Naive thymus-derived CD4-positive, alpha-beta T cell (primary cell): ENCODE results near the gene RASA3. TPM values are rescaled to one million over a fixed set of nuclear protein-coding genes. Genes with fewer than 3 reads are reported as not detected.

Experiments used
- ATAC-seq: fragments of 150-1000 bp; cut with Tn5 transposase; 2 replicates; pipeline ENCODE4 v1.10.0; 2021; ENCODE audit warnings: mild to moderate bottlenecking, moderate library complexity
- CTCF ChIA-PET: fragments of 350-600 bp; sonication (Branson Sonifier 250); formaldehyde crosslinking; loops from one replicate; lab custom pipeline; 2021; ENCODE audit warnings: antibody characterized with exemption; lab: Charles Lee
- POLR2A ChIA-PET: fragments of 350-600 bp; sonication (Branson Sonifier 250); formaldehyde crosslinking; loops from one replicate; lab custom pipeline; 2021; ENCODE audit warnings: antibody characterized with exemption, inconsistent platforms; lab: Charles Lee
- DNase-seq, 9 donors: peaks; one replicate each; pipeline versions ENCODE4 v3.0.0 to v3.0.0-alpha.2; 2020 to 2022; ENCODE audit warnings: mixed read lengths in 1 of 9
- H3K27ac ChIP-seq: one replicate; pipeline ENCODE4 v1.7.0; 2013; ENCODE audit warnings: mild to moderate bottlenecking, low read depth, low read length, moderate library complexity
- H3K27me3 ChIP-seq, 2 donors: one replicate each; pipeline ENCODE4 v1.7.0; 2013; ENCODE audit warnings: low read length in 2 of 2, mild to moderate bottlenecking in 2 of 2, moderate library complexity in 2 of 2; ENCODE audit not compliant: control insufficient read depth in 2 of 2, insufficient read depth in 2 of 2
- H3K36me3 ChIP-seq, 3 experiments: 1 replicate in 2 of 3; 2 replicates in 1 of 3; pipeline ENCODE4 v1.7.0; 2013; ENCODE audit warnings: low read length in 3 of 3, mild to moderate bottlenecking in 3 of 3, moderate library complexity in 1 of 3; ENCODE audit not compliant: insufficient read depth in 3 of 3, control insufficient read depth in 2 of 3
- H3K4me1 ChIP-seq, 2 donors: one replicate each; pipeline ENCODE4 v1.7.0; 2013; ENCODE audit warnings: low read length in 2 of 2, mild to moderate bottlenecking in 2 of 2, moderate library complexity in 1 of 2; ENCODE audit not compliant: control insufficient read depth in 2 of 2, insufficient read depth in 2 of 2
- H3K4me3 ChIP-seq: 2 replicates; pipeline ENCODE4 v1.7.0; 2013; ENCODE audit warnings: mild to moderate bottlenecking, low read length
- H3K9me3 ChIP-seq, 3 experiments: 1 replicate in 2 of 3; 2 replicates in 1 of 3; pipeline ENCODE4 v1.7.0; 2013; ENCODE audit warnings: low read length in 3 of 3; ENCODE audit not compliant: control insufficient read depth in 2 of 3
- H3K27ac Mint-ChIP-seq, 9 donors: one replicate each; pipeline ENCODE4 v1.8.0; 2020 to 2022; ENCODE audit warnings: mixed read lengths in 9 of 9, mild to moderate bottlenecking in 8 of 9, moderate library complexity in 5 of 9, inconsistent platforms in 2 of 9
- H3K27me3 Mint-ChIP-seq, 5 donors: one replicate each; pipeline ENCODE4 v1.8.0; 2021 to 2022; ENCODE audit warnings: mixed read lengths in 5 of 5, mild to moderate bottlenecking in 1 of 5
- H3K36me3 Mint-ChIP-seq, 5 donors: one replicate each; pipeline ENCODE4 v1.8.0; 2020 to 2022; ENCODE audit warnings: mixed read lengths in 5 of 5, mild to moderate bottlenecking in 3 of 5, inconsistent platforms in 1 of 5
- H3K4me1 Mint-ChIP-seq, 7 donors: one replicate each; pipeline ENCODE4 v1.8.0; 2020 to 2022; ENCODE audit warnings: mixed read lengths in 7 of 7, mild to moderate bottlenecking in 3 of 7, inconsistent platforms in 1 of 7
- H3K4me3 Mint-ChIP-seq, 10 donors: one replicate each; pipeline ENCODE4 v1.8.0; 2020 to 2022; ENCODE audit warnings: mild to moderate bottlenecking in 10 of 10, mixed read lengths in 10 of 10, moderate library complexity in 6 of 10, inconsistent platforms in 2 of 10
- H3K9me3 Mint-ChIP-seq, 11 donors: one replicate each; pipeline ENCODE4 v1.8.0; 2020 to 2022; ENCODE audit warnings: mixed read lengths in 11 of 11, mild to moderate bottlenecking in 4 of 11, inconsistent platforms in 1 of 11, moderate library complexity in 1 of 11
- intact Hi-C, 2 donors: fragments of 100-400 bp; cut with micrococcal nuclease; formaldehyde crosslinking; loops; one replicate each; pipeline ENCODE4 v1.15.1; 2023
- polyA plus RNA-seq, 2 donors: library from polyadenylated mRNA; unstranded; fragments of 300-500 nt; fragmentation: Illumina TruSeq; gene quantifications; one replicate each; pipeline ENCODE4 v1.2.3, GENCODE V29; 2021
- total RNA-seq, 6 experiments: library from RNA in 5 of 6; stranded (reverse) in 5 of 6; gene quantifications; 1 replicate in 5 of 6; 2 replicates in 1 of 6; pipeline ENCODE4 v1.2.3 and lab custom pipeline; 2021 to 2026

The RASA3 gene
- total and polyA plus RNA-seq, 7 experiments from 2014 or later: 109 to 227 (median 195) TPM

GRCh38 chr13:113970810-113971470 is 161.5 kb downstream of the RASA3 start:
- Histone ChIP-seq H3K27me3 (no peaks in the 10 kb centered on the region), H3K27ac (no peak overlapping the region), H3K4me3 (no peak overlapping the region), H3K36me3 (peaks cover 0 to 92% (median 2%) of the 10 kb centered on the region in 3 experiments), H3K4me1 (no peaks in the 10 kb centered on the region), H3K9me3 (no peaks in the 10 kb centered on the region)
- H3K4me1 Mint-ChIP-seq: no peaks in the 10 kb centered on the region
- H3K4me3 Mint-ChIP-seq: peak overlapping the region in 1 of 10 donors; percentile 14
- peak overlapping the region in 3 of 9 donors; percentile 25 to 57 (median 54) for H3K27ac Mint-ChIP-seq
- CTCF ChIA-PET: no interaction called here
- intact Hi-C loops: no loop called here
- H3K36me3 Mint-ChIP-seq: peaks cover 0 to 27% (median 4%) of the 10 kb centered on the region in 5 donors
- POLR2A ChIA-PET: no interaction called here
- ATAC-seq (no peak), DNase-seq (no peak)
- H3K9me3 Mint-ChIP-seq: peaks cover 0 to 28% (median 0%) of the 10 kb centered on the region in 11 donors
- H3K27me3 Mint-ChIP-seq: no peaks in the 10 kb centered on the region

DNA sequence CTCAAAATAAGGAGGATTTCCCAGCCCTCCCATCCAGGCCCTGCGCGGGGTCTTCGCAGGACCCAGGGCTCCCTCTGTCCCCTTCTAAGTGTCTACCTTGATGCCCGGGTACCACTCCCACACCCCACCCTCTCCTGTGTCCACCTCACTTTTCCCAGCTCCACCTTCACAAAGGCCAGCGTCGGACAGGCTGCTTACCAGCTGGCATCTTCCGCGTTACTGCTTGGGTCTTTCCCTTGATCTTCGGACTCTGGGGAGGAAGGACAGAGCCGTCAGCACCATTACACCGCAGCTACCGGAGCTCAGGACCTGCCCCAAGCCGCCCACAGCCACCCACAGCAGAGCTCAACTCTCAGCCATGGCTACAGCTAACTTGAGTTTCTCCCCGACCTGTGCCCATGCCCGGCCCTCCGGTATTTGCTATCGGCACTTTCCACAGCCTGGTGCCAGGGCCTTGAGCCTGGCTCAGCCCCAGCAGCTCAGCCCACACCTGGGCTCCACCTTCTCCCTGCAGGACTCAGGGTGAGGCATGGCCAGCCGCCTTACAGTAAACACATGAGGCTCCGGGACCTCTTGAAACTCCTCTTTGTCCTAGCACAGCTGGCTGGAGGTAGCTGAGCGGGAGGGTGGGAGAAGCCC is 162.3 kb downstream of the RASA3 start:
- intact Hi-C loops: no loop called here
- ATAC-seq (no peak), DNase-seq (no peak)
- Histone ChIP-seq H3K4me3 (no peak overlapping the region), H3K9me3 (no peaks in the 10 kb centered on the region), H3K36me3 (peaks cover 0 to 85% (median 2%) of the 10 kb centered on the region in 3 experiments), H3K4me1 (no peaks in the 10 kb centered on the region), H3K27me3 (no peaks in the 10 kb centered on the region), H3K27ac (no peak overlapping the region)
- Mint-ChIP-seq H3K27me3 (no peaks in the 10 kb centered on the region), H3K27ac (peak overlapping the region in 5 of 9 donors; percentile 16 to 73 (median 43)), H3K4me1 (no peaks in the 10 kb centered on the region), H3K4me3 (peak overlapping the region in 1 of 10 donors; percentile 45), H3K9me3 (peaks cover 0 to 26% (median 0%) of the 10 kb centered on the region in 11 donors), H3K36me3 (peaks cover 0 to 27% (median 0%) of the 10 kb centered on the region in 5 donors)
- CTCF ChIA-PET: no interaction called here
- POLR2A ChIA-PET: no interaction called here

DNA sequence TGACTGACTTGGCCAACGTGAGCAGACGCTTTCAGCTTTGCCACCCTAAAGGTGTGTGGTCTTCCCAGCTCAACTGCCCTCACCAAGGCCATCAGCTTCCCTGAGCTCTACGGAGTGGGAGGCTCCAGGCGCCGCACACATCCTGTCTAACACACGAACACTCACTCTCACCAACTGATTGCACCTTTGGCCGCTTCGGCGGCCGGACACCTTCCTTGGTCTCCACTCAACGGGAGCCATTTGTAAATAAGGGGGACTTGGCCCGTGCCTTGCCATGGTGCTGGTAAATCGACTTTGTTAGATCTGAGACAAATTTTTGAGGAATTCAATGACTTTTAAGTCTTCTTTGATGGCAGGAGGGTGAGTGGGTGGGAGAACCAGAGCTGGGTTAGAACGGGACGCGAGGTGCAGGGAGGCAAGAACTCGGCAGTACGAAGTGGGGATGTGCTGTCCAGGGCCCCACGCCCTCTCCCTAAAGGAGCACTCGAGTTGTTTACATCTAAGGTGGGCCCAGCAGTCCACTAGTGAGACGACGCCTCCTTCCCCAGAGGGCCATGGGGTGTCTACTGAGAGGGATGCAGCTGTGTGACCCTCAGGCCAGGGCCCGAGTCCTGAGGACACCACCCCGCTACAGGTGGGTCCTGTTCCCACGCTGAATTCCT is 163.0 kb downstream of the RASA3 start:
- no peak for ATAC-seq
- no peak overlapping the region for H3K27ac ChIP-seq
- Mint-ChIP-seq H3K4me1 (no peaks in the 10 kb centered on the region), H3K27me3 (no peaks in the 10 kb centered on the region), H3K9me3 (peaks cover 0 to 22% (median 0%) of the 10 kb centered on the region in 11 donors), H3K4me3 (no peak overlapping the region), H3K27ac (peak overlapping the region in 6 of 9 donors; percentile 32 to 74 (median 56)), H3K36me3 (peaks cover 0 to 27% (median 0%) of the 10 kb centered on the region in 5 donors)
- no peak overlapping the region for H3K4me3 ChIP-seq
- DNase-seq: no peak
- no peaks in the 10 kb centered on the region for H3K4me1 ChIP-seq
- ChIA-PET POLR2A (interaction anchor here (0.5 kb wide), 1 partner anchor 127 kb away, joined by 5 read pairs; no protein-coding TSS in a partner anchor), CTCF (no interaction called here)
- H3K9me3 ChIP-seq: no peaks in the 10 kb centered on the region
- H3K27me3 ChIP-seq: no peaks in the 10 kb centered on the region
- intact Hi-C loops: no loop called here
- peaks cover 0 to 85% (median 0%) of the 10 kb centered on the region in 3 experiments for H3K36me3 ChIP-seq

GRCh38 chr13:113968463-113969310 is 163.7 kb downstream of the RASA3 start:
- Histone ChIP-seq H3K4me1 (no peaks in the 10 kb centered on the region), H3K27ac (no peak overlapping the region), H3K4me3 (no peak overlapping the region), H3K9me3 (no peaks in the 10 kb centered on the region), H3K36me3 (peaks cover 0 to 82% (median 0%) of the 10 kb centered on the region in 3 experiments), H3K27me3 (no peaks in the 10 kb centered on the region)
- Mint-ChIP-seq H3K36me3 (peaks cover 0 to 24% (median 0%) of the 10 kb centered on the region in 5 donors), H3K27ac (peak overlapping the region in 8 of 9 donors; percentile 27 to 78 (median 60)), H3K27me3 (no peaks in the 10 kb centered on the region), H3K4me3 (peak overlapping the region in 1 of 10 donors; percentile 30), H3K4me1 (no peaks in the 10 kb centered on the region), H3K9me3 (peaks cover 0 to 18% (median 0%) of the 10 kb centered on the region in 11 donors)
- intact Hi-C loops: no loop called here
- ChIA-PET POLR2A (no interaction called here), CTCF (no interaction called here)
- no peak for ATAC-seq
- no peak for DNase-seq

DNA sequence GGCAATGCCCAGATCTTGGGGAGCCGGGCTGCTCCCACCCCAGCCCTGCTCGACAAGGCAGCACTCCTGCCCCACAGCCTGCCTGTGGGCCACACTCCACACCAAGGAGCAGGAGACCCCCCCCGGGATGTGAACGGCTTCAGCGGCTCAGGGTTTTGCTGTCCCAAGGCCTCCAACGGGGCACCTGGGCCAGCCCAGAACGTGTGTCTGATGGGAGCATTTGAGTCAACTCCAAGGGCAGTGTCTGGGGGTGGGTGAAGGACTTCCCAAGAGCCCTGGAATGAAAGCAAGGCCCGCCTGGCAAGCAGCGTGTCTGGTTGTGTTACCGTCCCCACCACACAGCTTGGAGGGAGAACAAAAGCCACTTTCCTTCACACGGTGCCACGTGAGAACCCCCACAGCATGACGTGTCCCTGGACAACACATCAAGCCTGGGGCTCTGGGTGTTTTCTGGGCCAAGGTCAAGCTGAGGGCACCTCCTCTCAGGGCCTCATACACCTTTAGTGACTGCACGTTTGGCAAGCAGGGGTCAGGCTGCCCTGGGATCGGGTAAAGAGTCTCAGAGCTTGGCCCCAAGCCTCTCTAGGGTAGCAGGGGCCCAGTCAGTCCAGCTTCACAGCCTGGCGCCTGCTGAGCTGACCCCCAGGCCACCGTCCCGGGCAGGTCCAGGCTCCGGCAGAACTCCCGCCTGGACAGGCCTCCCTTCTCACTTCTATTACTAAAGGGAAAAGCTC is 164.5 kb downstream of the RASA3 start:
- ATAC-seq (no peak), DNase-seq (peak in 1 of 9 donors; percentile 8)
- no peaks in the 10 kb centered on the region for H3K27me3 ChIP-seq
- intact Hi-C loops: no loop called here
- Mint-ChIP-seq H3K36me3 (peaks cover 0 to 19% (median 0%) of the 10 kb centered on the region in 5 donors), H3K27me3 (no peaks in the 10 kb centered on the region), H3K27ac (peak overlapping the region in 2 of 9 donors; percentile 58 to 62), H3K9me3 (peaks cover 0 to 16% (median 0%) of the 10 kb centered on the region in 11 donors), H3K4me1 (no peaks in the 10 kb centered on the region), H3K4me3 (no peak overlapping the region)
- ChIA-PET CTCF (no interaction called here), POLR2A (no interaction called here)
- H3K36me3 ChIP-seq: peaks cover 0 to 74% (median 0%) of the 10 kb centered on the region in 3 experiments
- no peak overlapping the region for H3K4me3 ChIP-seq
- no peak overlapping the region for H3K27ac ChIP-seq
- H3K4me1 ChIP-seq: no peaks in the 10 kb centered on the region
- H3K9me3 ChIP-seq: no peaks in the 10 kb centered on the region
